Natural killer cell treated with Interleukin-12 subunit alpha and Interleukin-12 subunit beta and Interleukin-15 and Interleukin-18, amount 100 ng/mL, for 72 hours (primary cell): ENCODE measurements around the gene TSC22D4. TPM values are rescaled to one million over a fixed set of nuclear protein-coding genes. Genes with fewer than 3 reads are reported as not detected.

Experiments
- ATAC-seq, 2 donors: fragments of 150-1000 bp; cut with Tn5 transposase in 1 of 2; sonication (Bioruptor Pico), chemical (Tn5 transposase) in 1 of 2; 2 replicates each; pipeline ENCODE4 v1.10.0; 2021
- DNase-seq: peaks from one replicate; pipeline ENCODE4 v3.0.0; 2022; ENCODE audit warnings: low spot score
- H3K27ac Mint-ChIP-seq, 2 donors: 1 replicate in 1 of 2; 2 replicates in 1 of 2; pipeline ENCODE4 v1.8.0; 2022; ENCODE audit warnings: mixed read lengths in 2 of 2, mild to moderate bottlenecking in 1 of 2, moderate library complexity in 1 of 2
- H3K27me3 Mint-ChIP-seq, 2 donors: 1 replicate in 1 of 2; 2 replicates in 1 of 2; pipeline ENCODE4 v1.8.0; 2022; ENCODE audit warnings: mixed read lengths in 2 of 2
- H3K36me3 Mint-ChIP-seq: one replicate; pipeline ENCODE4 v1.8.0; 2022; ENCODE audit warnings: mixed read lengths
- H3K4me1 Mint-ChIP-seq, 2 donors: 1 replicate in 1 of 2; 2 replicates in 1 of 2; pipeline ENCODE4 v1.8.0; 2022; ENCODE audit warnings: low read depth in 2 of 2, mixed read lengths in 2 of 2, mild to moderate bottlenecking in 1 of 2
- H3K4me3 Mint-ChIP-seq: one replicate; pipeline ENCODE4 v1.8.0; 2022; ENCODE audit warnings: mixed read lengths
- H3K9me3 Mint-ChIP-seq: 2 replicates; pipeline ENCODE4 v1.8.0; 2022; ENCODE audit warnings: mixed read lengths
- total RNA-seq, 2 donors: library from RNA; stranded (reverse); gene quantifications; one replicate each; pipeline ENCODE4 v1.2.3, GENCODE V29; 2022

TSC22D4 gene
- total RNA-seq, 2 donors from 2014 or later, result 129 to 134 TPM

- Mint-ChIP-seq H3K4me3 (no peak overlapping the region), H3K36me3 (no peaks in the 10 kb centered on the region), H3K9me3 (no peaks in the 10 kb centered on the region), H3K27ac (no peak overlapping the region), H3K4me1 (peaks cover 4 to 9% of the 10 kb centered on the region in 2 donors), H3K27me3 (peaks cover 13% of the 10 kb centered on the region in 2 donors)
- no peak for DNase-seq
- no peak for ATAC-seq
Observed at GRCh38 chr7:100488333-100489095, 9.5 kb upstream of the TSC22D4 start.

- Mint-ChIP-seq H3K27ac (no peak overlapping the region), H3K4me1 (peaks cover 4% of the 10 kb centered on the region in 2 donors), H3K9me3 (no peaks in the 10 kb centered on the region), H3K36me3 (no peaks in the 10 kb centered on the region), H3K27me3 (peaks cover 0 to 6% of the 10 kb centered on the region in 2 donors), H3K4me3 (no peak overlapping the region)
- ATAC-seq (no peak), DNase-seq (no peak)
Observed at GRCh38 chr7:100486753-100487446, 7.9 kb upstream of the TSC22D4 start.

- H3K4me1 Mint-ChIP-seq, result peaks cover 4 to 7% of the 10 kb centered on the region in 2 donors
- H3K27me3 Mint-ChIP-seq, result peaks cover 0 to 4% of the 10 kb centered on the region in 2 donors
- H3K9me3 Mint-ChIP-seq, result no peaks in the 10 kb centered on the region
- H3K4me3 Mint-ChIP-seq, result peak overlapping the region; percentile 9
- no peaks in the 10 kb centered on the region for H3K36me3 Mint-ChIP-seq
- ATAC-seq, result no peak
- no peak overlapping the region for H3K27ac Mint-ChIP-seq
- no peak for DNase-seq
Observed at GRCh38 chr7:100486111-100486636, 7.2 kb upstream of the TSC22D4 start.

GRCh38 chr7:100485471-100485876 lies 6.5 kb upstream of the TSC22D4 start:
- Mint-ChIP-seq H3K27me3 (peaks cover 0 to 4% of the 10 kb centered on the region in 2 donors), H3K4me1 (peaks cover 4 to 7% of the 10 kb centered on the region in 2 donors), H3K27ac (no peak overlapping the region), H3K9me3 (no peaks in the 10 kb centered on the region), H3K36me3 (no peaks in the 10 kb centered on the region), H3K4me3 (peak overlapping the region; percentile 9)
- ATAC-seq (no peak), DNase-seq (no peak)

GRCh38 chr7:100484673-100485045 lies 5.6 kb upstream of the TSC22D4 start:
- Mint-ChIP-seq H3K9me3 (no peaks in the 10 kb centered on the region), H3K4me3 (peak overlapping the region; percentile 32), H3K4me1 (peaks cover 4 to 7% of the 10 kb centered on the region in 2 donors), H3K27ac (peak overlapping the region in 1 of 2 donors; percentile 1), H3K36me3 (no peaks in the 10 kb centered on the region), H3K27me3 (no peaks in the 10 kb centered on the region)
- no peak for DNase-seq
- no peak for ATAC-seq

GRCh38 chr7:100483722-100484672 lies 5.0 kb upstream of the TSC22D4 start, which contains the start of gene NYAP1:
Gene NYAP1, plus strand, starts transcription at chr7:100483927. Its CDS starts 1,385 bp downstream, at chr7:100485312.
- DNase-seq, result no peak
- H3K36me3 Mint-ChIP-seq, result peaks cover 3% of the 10 kb centered on the region
- peak within 1 kb of the TSS; percentile 87 for H3K4me3 Mint-ChIP-seq
- no peaks in the 10 kb centered on the region for H3K9me3 Mint-ChIP-seq
- ATAC-seq, result peak; percentile 17 to 19
- H3K27ac Mint-ChIP-seq, result peak within 1 kb of the TSS in 1 of 2 donors; percentile 1
- H3K4me1 Mint-ChIP-seq, result peaks cover 4 to 10% of the 10 kb centered on the region in 2 donors
- H3K27me3 Mint-ChIP-seq, result no peaks in the 10 kb centered on the region

- H3K27ac Mint-ChIP-seq, result no peak overlapping the region
- H3K27me3 Mint-ChIP-seq, result no peaks in the 10 kb centered on the region
- H3K36me3 Mint-ChIP-seq, result peaks cover 6% of the 10 kb centered on the region
- DNase-seq, result peak; percentile 80
- H3K4me1 Mint-ChIP-seq, result peaks cover 4 to 10% of the 10 kb centered on the region in 2 donors
- ATAC-seq, result peak; percentile 73
- peak overlapping the region; percentile 87 for H3K4me3 Mint-ChIP-seq
- H3K9me3 Mint-ChIP-seq, result no peaks in the 10 kb centered on the region
Observed at GRCh38 chr7:100483090-100483721, 4.2 kb upstream of the TSC22D4 start.

- Mint-ChIP-seq H3K4me3 (peak overlapping the region; percentile 87), H3K27ac (no peak overlapping the region), H3K36me3 (peaks cover 6% of the 10 kb centered on the region), H3K4me1 (peaks cover 4 to 10% of the 10 kb centered on the region in 2 donors), H3K9me3 (no peaks in the 10 kb centered on the region), H3K27me3 (no peaks in the 10 kb centered on the region)
- DNase-seq (no peak), ATAC-seq (no peak)
Observed at GRCh38 chr7:100482728-100483089, 3.7 kb upstream of the TSC22D4 start.

- ATAC-seq (no peak), DNase-seq (no peak)
- H3K4me1 Mint-ChIP-seq, result peaks cover 11 to 17% of the 10 kb centered on the region in 2 donors
- H3K4me3 Mint-ChIP-seq, result no peak overlapping the region
- H3K9me3 Mint-ChIP-seq, result no peaks in the 10 kb centered on the region
- H3K36me3 Mint-ChIP-seq, result peaks cover 13% of the 10 kb centered on the region
- no peaks in the 10 kb centered on the region for H3K27me3 Mint-ChIP-seq
- no peak overlapping the region for H3K27ac Mint-ChIP-seq
Observed at GRCh38 chr7:100481466-100481865, 2.5 kb upstream of the TSC22D4 start.

GRCh38 chr7:100477871-100478267 lies 1.1 kb downstream of the TSC22D4 start:
- Mint-ChIP-seq H3K27me3 (no peaks in the 10 kb centered on the region), H3K36me3 (peaks cover 13% of the 10 kb centered on the region)
- ATAC-seq, result no peak

GRCh38 chr7:100476903-100477870 lies 1.8 kb downstream of the TSC22D4 start:
- Mint-ChIP-seq H3K27ac (peak overlapping the region; percentile 79 to 92), H3K4me1 (peaks cover 33 to 41% of the 10 kb centered on the region in 2 donors), H3K4me3 (peak overlapping the region; percentile 100), H3K27me3 (no peaks in the 10 kb centered on the region), H3K9me3 (no peaks in the 10 kb centered on the region), H3K36me3 (peaks cover 13% of the 10 kb centered on the region)
- DNase-seq, result no peak
- no peak for ATAC-seq

More at GRCh38 chr7:100477871-100478267, 1.1 kb downstream of the TSC22D4 start:
- Mint-ChIP-seq H3K27ac (peak overlapping the region; percentile 71 to 92), H3K4me1 (peaks cover 35 to 41% of the 10 kb centered on the region in 2 donors), H3K4me3 (peak overlapping the region; percentile 100), H3K9me3 (no peaks in the 10 kb centered on the region)
- DNase-seq, result no peak
